Measurements from ENCODE around the gene PCNX2. TPM values are rescaled to one million over a fixed set of nuclear protein-coding genes. Genes with fewer than 3 reads are reported as not detected.

PCNX2 gene
- total RNA-seq, 1 experiment from 2014 or later, result 15.3 TPM

- Histone ChIP-seq H2AFZ (ENCODE audit: low read depth, low read length, poor library complexity, severe bottlenecking) (no peak overlapping the region), H3K27ac (ENCODE audit: low read depth, low read length) (no peak overlapping the region), H3K4me1 (ENCODE audit: control insufficient read depth in 1 of 2, insufficient read depth in 2 of 2, low read length in 2 of 2) (no peaks in the 10 kb centered on the region), H3K4me3 (replicated peaks in 1 of 2; ENCODE audit: low read depth in 1 of 2, low read length in 2 of 2) (no peak overlapping the region), H3K4me2 (ENCODE audit: low read length) (no peak overlapping the region), H3K27me3 (ENCODE audit: insufficient read depth, low read length) (no peaks in the 10 kb centered on the region), H3K79me2 (ENCODE audit: insufficient read depth, low read length) (no peaks in the 10 kb centered on the region), H3K9ac (ENCODE audit: low read length) (no peak overlapping the region), H3K36me3 (ENCODE audit: control insufficient read depth in 1 of 2, insufficient read depth in 2 of 2, low read length in 2 of 2) (no peaks in the 10 kb centered on the region; a peak in 1 of 4 replicates), H3K9me3 (ENCODE audit: control insufficient read depth in 1 of 2, insufficient read depth in 1 of 2, low read depth in 1 of 2, low read length in 2 of 2) (no peaks in the 10 kb centered on the region), H4K20me1 (ENCODE audit: insufficient read depth) (no peaks in the 10 kb centered on the region), H3K9me2 (ENCODE audit: insufficient read depth) (no peaks in the 10 kb centered on the region)
- no peak for TF ChIP-seq FOSL1 (IDR thresholded peaks at IDR 0.05; ENCODE audit: low read depth)
- no peak for TF ChIP-seq JUND (IDR thresholded peaks at IDR 0.05)
- TF ChIP-seq CEBPB (IDR thresholded peaks at IDR 0.05; ENCODE audit: low read depth), result no peak
- no peak for TF ChIP-seq EGR1 (IDR thresholded peaks at IDR 0.05; ENCODE audit: low read depth)
- TF ChIP-seq MAX (IDR thresholded peaks at IDR 0.05), result no peak
- no peak for TF ChIP-seq ATF3 (IDR thresholded peaks at IDR 0.05)
- TF ChIP-seq ELF1 (IDR thresholded peaks at IDR 0.05; ENCODE audit: borderline replicate concordance, low read depth), result no peak
- intact Hi-C loops (cut with micrococcal nuclease), result no loop called here
- RAD21 ChIA-PET (ENCODE audit: low non-redundant PET in 1 of 2, low total read pairs in 2 of 2, uncharacterized antibody in 2 of 2, unreplicated experiment in 2 of 2), result no interaction called here
- DNase-seq (ENCODE audit: low read depth, low spot score) (no peak), ATAC-seq (no peak)
- POLR2A ChIA-PET, result no interaction called here
- no TSS peak for BruUV-seq (replicated peaks)
- CTCF ChIA-PET, result no interaction called here
Measured at GRCh38 chr1:232999956-233000625, 295.4 kb downstream of the PCNX2 start.

- RAD21 ChIA-PET (ENCODE audit: low non-redundant PET in 1 of 2, low total read pairs in 2 of 2, uncharacterized antibody in 2 of 2, unreplicated experiment in 2 of 2), result no interaction called here
- intact Hi-C loops (cut with micrococcal nuclease), result no loop called here
Measured at GRCh38 chr1:232998646-232999045, 296.9 kb downstream of the PCNX2 start.

More at GRCh38 chr1:232998646-232999045, 296.9 kb downstream of the PCNX2 start:
- no peak for DNase-seq (ENCODE audit: low read depth, low spot score)
- TF ChIP-seq ZFX (IDR thresholded peaks at IDR 0.05) (no peak), ZBTB33 (IDR thresholded peaks at IDR 0.05; ENCODE audit: extremely low read depth, insufficient replicate concordance, low read length) (no peak), JUND (IDR thresholded peaks at IDR 0.05) (no peak), POLR2A (IDR thresholded peaks at IDR 0.05; ENCODE audit: borderline replicate concordance, extremely low read depth, insufficient read depth, insufficient read length) (no peak), RAD21 (IDR thresholded peaks at IDR 0.05; ENCODE audit: low read depth) (no peak), CTCF (IDR thresholded peaks at IDR 0.05 in 2 of 3, conservative IDR thresholded peaks at IDR 0.05 in 1 of 3; ENCODE audit: borderline replicate concordance in 1 of 3, insufficient read depth in 1 of 3, low read depth in 2 of 3, low read length in 2 of 3) (no peak), SRF (IDR thresholded peaks at IDR 0.05; ENCODE audit: low read depth) (no peak)
- Histone ChIP-seq H3K27ac (ENCODE audit: low read depth, low read length) (no peak overlapping the region), H3K4me3 (replicated peaks in 1 of 2; ENCODE audit: low read depth in 1 of 2, low read length in 2 of 2) (no peak overlapping the region), H3K4me2 (ENCODE audit: low read length) (no peak overlapping the region), H3K9ac (ENCODE audit: low read length) (no peak overlapping the region), H3K79me2 (ENCODE audit: insufficient read depth, low read length) (no peaks in the 10 kb centered on the region), H3K36me3 (ENCODE audit: control insufficient read depth in 1 of 2, insufficient read depth in 2 of 2, low read length in 2 of 2) (peaks cover 0 to 5% of the 10 kb centered on the region in 2 experiments; a peak in 3 of 4 replicates), H3K9me2 (ENCODE audit: insufficient read depth) (no peaks in the 10 kb centered on the region), H2AFZ (ENCODE audit: low read depth, low read length, poor library complexity, severe bottlenecking) (no peak overlapping the region), H3K27me3 (ENCODE audit: insufficient read depth, low read length) (no peaks in the 10 kb centered on the region), H4K20me1 (ENCODE audit: insufficient read depth) (no peaks in the 10 kb centered on the region), H3K4me1 (ENCODE audit: control insufficient read depth in 1 of 2, insufficient read depth in 2 of 2, low read length in 2 of 2) (no peaks in the 10 kb centered on the region), H3K9me3 (ENCODE audit: control insufficient read depth in 1 of 2, insufficient read depth in 1 of 2, low read depth in 1 of 2, low read length in 2 of 2) (peaks cover under 1 to 2% of the 10 kb centered on the region in 2 experiments; a peak in 2 of 4 replicates)
- ChIA-PET POLR2A (no interaction called here), CTCF (no interaction called here)
- BruUV-seq (replicated peaks), result no TSS peak
- ATAC-seq, result no peak

Data from HCT116 (cell line).